Measurements from ENCODE around the gene CCDC157.

Gene CCDC157

GRCh38 chr22:30351226-30351625 is 5.6 kb upstream of the CCDC157 start:
- no peak for DNase-seq (ENCODE audit: low read depth in 2 of 2)
- no peak overlapping the region for H3K4me3 ChIP-seq (replicated peaks in 1 of 2; ENCODE audit: low read depth in 2 of 2, low read length in 2 of 2)
- TF ChIP-seq, protein P1, sequence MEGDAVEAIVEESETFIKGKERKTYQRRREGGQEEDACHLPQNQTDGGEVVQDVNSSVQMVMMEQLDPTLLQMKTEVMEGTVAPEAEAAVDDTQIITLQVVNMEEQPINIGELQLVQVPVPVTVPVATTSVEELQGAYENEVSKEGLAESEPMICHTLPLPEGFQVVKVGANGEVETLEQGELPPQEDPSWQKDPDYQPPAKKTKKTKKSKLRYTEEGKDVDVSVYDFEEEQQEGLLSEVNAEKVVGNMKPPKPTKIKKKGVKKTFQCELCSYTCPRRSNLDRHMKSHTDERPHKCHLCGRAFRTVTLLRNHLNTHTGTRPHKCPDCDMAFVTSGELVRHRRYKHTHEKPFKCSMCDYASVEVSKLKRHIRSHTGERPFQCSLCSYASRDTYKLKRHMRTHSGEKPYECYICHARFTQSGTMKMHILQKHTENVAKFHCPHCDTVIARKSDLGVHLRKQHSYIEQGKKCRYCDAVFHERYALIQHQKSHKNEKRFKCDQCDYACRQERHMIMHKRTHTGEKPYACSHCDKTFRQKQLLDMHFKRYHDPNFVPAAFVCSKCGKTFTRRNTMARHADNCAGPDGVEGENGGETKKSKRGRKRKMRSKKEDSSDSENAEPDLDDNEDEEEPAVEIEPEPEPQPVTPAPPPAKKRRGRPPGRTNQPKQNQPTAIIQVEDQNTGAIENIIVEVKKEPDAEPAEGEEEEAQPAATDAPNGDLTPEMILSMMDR (IDR thresholded peaks at IDR 0.05; ENCODE audit: low read depth, low read length) = no peak

- no peak overlapping the region for H3K4me3 ChIP-seq (replicated peaks in 1 of 2; ENCODE audit: low read depth in 2 of 2, low read length in 2 of 2)
- no peak for DNase-seq (ENCODE audit: low read depth in 2 of 2)
- TF ChIP-seq, protein P1 (IDR thresholded peaks at IDR 0.05; ENCODE audit: low read depth, low read length) = no peak
Observed at GRCh38 chr22:30354644-30355043, 2.2 kb upstream of the CCDC157 start.

DNA sequence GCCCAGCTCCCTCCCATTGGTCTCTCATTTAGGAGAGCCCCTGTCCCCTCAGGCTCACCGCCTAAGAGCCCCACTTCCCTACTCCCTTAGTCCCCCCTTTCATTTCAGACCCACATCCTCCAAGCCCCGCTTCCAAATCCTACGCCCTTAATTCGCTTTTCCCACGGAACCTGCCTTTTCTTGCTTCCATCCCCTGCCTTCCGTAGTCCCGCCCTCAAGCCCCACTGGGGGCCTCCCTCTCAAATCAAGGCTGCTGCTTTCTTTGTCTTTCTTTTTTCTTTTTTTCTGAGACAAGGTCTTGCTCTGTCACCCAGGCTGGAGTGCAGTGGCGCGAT is 396 bp downstream of the CCDC157 start:
- peak overlapping the region; percentile 85 to 86 for H3K4me3 ChIP-seq (replicated peaks in 1 of 2; ENCODE audit: low read depth in 2 of 2, low read length in 2 of 2)
- TF ChIP-seq, protein P1 (IDR thresholded peaks at IDR 0.05; ENCODE audit: low read depth, low read length) = no peak
- DNase-seq (ENCODE audit: low read depth in 2 of 2) = no peak

DNA sequence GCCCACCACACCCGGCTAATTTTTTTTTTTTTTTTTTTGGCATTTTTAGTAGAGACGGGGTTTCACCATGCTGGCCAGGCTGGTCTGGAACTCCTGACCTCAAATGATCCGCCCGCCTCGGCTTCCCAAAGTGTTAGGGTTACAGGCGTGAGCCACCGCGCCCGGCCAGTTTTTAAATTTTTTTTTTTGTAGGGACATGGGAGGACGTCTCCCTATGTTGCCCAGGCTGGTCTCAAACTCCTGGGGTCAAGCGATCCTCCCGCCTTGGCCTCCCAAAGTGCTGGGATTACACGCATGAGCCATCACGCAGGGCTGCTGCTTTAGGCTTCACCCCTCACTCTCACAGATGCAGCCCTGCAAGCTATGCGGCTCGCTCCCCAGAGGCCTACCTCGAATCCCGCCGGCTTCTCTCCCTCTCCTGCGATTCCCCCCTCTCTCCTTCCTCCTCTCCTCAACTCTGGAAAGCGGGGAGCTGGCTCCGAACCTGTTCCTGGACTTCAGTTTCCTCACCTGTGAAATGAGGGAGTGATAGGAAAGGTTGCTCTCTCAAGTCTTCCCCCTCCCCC is 926 bp downstream of the CCDC157 start:
- DNase-seq (ENCODE audit: low read depth in 2 of 2) = no peak
- H3K4me3 ChIP-seq (replicated peaks in 1 of 2; ENCODE audit: low read depth in 2 of 2, low read length in 2 of 2) = peak overlapping the region in 1 of 2 donors; percentile 85
- TF ChIP-seq, protein P1 (IDR thresholded peaks at IDR 0.05; ENCODE audit: low read depth, low read length) = no peak

GRCh38 chr22:30358541-30358940 is 1.7 kb downstream of the CCDC157 start:
- no peak for DNase-seq (ENCODE audit: low read depth in 2 of 2)
- no peak overlapping the region for H3K4me3 ChIP-seq (replicated peaks in 1 of 2; ENCODE audit: low read depth in 2 of 2, low read length in 2 of 2)
- TF ChIP-seq, protein P1 (IDR thresholded peaks at IDR 0.05; ENCODE audit: low read depth, low read length) = no peak

- TF ChIP-seq, protein P1 (IDR thresholded peaks at IDR 0.05; ENCODE audit: low read depth, low read length) = no peak
- no peak for DNase-seq (ENCODE audit: low read depth in 2 of 2)
- no peak overlapping the region for H3K4me3 ChIP-seq (replicated peaks in 1 of 2; ENCODE audit: low read depth in 2 of 2, low read length in 2 of 2)
Observed at GRCh38 chr22:30361916-30362650, 5.3 kb downstream of the CCDC157 start.
